MG63 (cell line): ENCODE measurements around the gene GRK1. TPM values are rescaled to one million over a fixed set of nuclear protein-coding genes. Genes with fewer than 3 reads are reported as not detected.

Experiments used
- DNase-seq: peaks from one replicate; pipeline ENCODE4 v3.0.0-alpha.2; 2020
- H3K27me3 ChIP-seq: fragments of 250-450 bp; sonication (Bioruptor Pico); 2 replicates; pipeline ENCODE4 v1.5.1; 2020; ENCODE audit warnings: mild to moderate bottlenecking, moderate library complexity
- H3K36me3 ChIP-seq: fragments of 250-450 bp; sonication (Bioruptor Pico); 2 replicates; pipeline ENCODE4 v1.5.1; 2020; ENCODE audit warnings: mild to moderate bottlenecking, moderate library complexity
- H3K4me3 ChIP-seq: fragments of 250-450 bp; sonication (Bioruptor Pico); 2 replicates; pipeline ENCODE4 v1.5.1; 2020; ENCODE audit warnings: mild to moderate bottlenecking, moderate library complexity
- H3K9me3 ChIP-seq: fragments of 250-450 bp; sonication (Bioruptor Pico); 2 replicates; pipeline ENCODE4 v1.5.1; 2020; ENCODE audit warnings: mild to moderate bottlenecking, moderate library complexity
- total RNA-seq: library from RNA; depleted of rRNA; stranded (reverse); fragments of >200 nt; shearing (Covaris generic); gene quantifications from 2 replicates; pipeline ENCODE4 v1.2.3, GENCODE V29; 2014; ENCODE audit warnings: low replicate concordance; rRNA removed

Gene GRK1
- total RNA-seq, 1 experiment from 2014 or later: not detected

- DNase-seq: no peak
- Histone ChIP-seq H3K27me3 (no peaks in the 10 kb centered on the region), H3K36me3 (no peaks in the 10 kb centered on the region), H3K9me3 (no peaks in the 10 kb centered on the region), H3K4me3 (no peak overlapping the region)
These were observed 116.3 kb downstream of the GRK1 start for GRCh38 chr13:113783200-113783881.

- peak; percentile 35 for DNase-seq
- H3K36me3 ChIP-seq: no peaks in the 10 kb centered on the region
- no peak overlapping the region for H3K4me3 ChIP-seq
These were observed 117.1 kb downstream of the GRK1 start for GRCh38 chr13:113783966-113784644.

GRCh38 chr13:113784645-113785024 lies 117.6 kb downstream of the GRK1 start:
- H3K36me3 ChIP-seq: no peaks in the 10 kb centered on the region
- H3K9me3 ChIP-seq: no peaks in the 10 kb centered on the region
- no peak for DNase-seq
- no peak overlapping the region for H3K4me3 ChIP-seq
- no peaks in the 10 kb centered on the region for H3K27me3 ChIP-seq

More at GRCh38 chr13:113783966-113784644, 117.1 kb downstream of the GRK1 start:
- no peaks in the 10 kb centered on the region for H3K9me3 ChIP-seq
- no peaks in the 10 kb centered on the region for H3K27me3 ChIP-seq

- H3K27me3 ChIP-seq: no peaks in the 10 kb centered on the region
These were observed 118.3 kb downstream of the GRK1 start for GRCh38 chr13:113785051-113786010.

GRCh38 chr13:113786262-113786841 lies 119.3 kb downstream of the GRK1 start:
- Histone ChIP-seq H3K27me3 (no peaks in the 10 kb centered on the region), H3K4me3 (no peak overlapping the region), H3K36me3 (no peaks in the 10 kb centered on the region), H3K9me3 (no peaks in the 10 kb centered on the region)
- no peak for DNase-seq

More at GRCh38 chr13:113785051-113786010, 118.3 kb downstream of the GRK1 start:
- Histone ChIP-seq H3K9me3 (no peaks in the 10 kb centered on the region), H3K4me3 (no peak overlapping the region), H3K36me3 (no peaks in the 10 kb centered on the region)
- DNase-seq: peak; percentile 92

Other genes starting within 250 kb of the GRK1 start
- gene ADPRHL1, start 213.7 kb upstream of the GRK1 start, total RNA-seq: 0.96 and 2.8 TPM in 2 replicates
- gene DCUN1D2, start 176.5 kb upstream of the GRK1 start, total RNA-seq: 6.0 and 6.8 TPM in 2 replicates
- gene TFDP1, start 82.5 kb upstream of the GRK1 start, total RNA-seq: 38.3 and 131 TPM in 2 replicates
- not detected in 2 replicates for gene ATP4B, start 9.0 kb upstream of the GRK1 start, total RNA-seq
- gene TMEM255B, start 92.0 kb downstream of the GRK1 start, total RNA-seq: 1.4 TPM in 1 of 2 replicates, not detected in the other
- 332 and 394 TPM in 2 replicates for gene GAS6, start 196.9 kb downstream of the GRK1 start, total RNA-seq